Vagina (tissue), 2 donors: ENCODE results near the gene EVL.

Experiments
- CTCF ChIP-seq, 3 experiments: fragments of 450-650 bp in 2 of 3; fragments of 200-600 bp in 1 of 3; sonication (generic) in 1 of 3; IDR thresholded peaks; one replicate each; pipeline ENCODE4 v1.5.1; 2017 to 2019; ENCODE audit warnings: antibody characterized with exemption in 3 of 3, mild to moderate bottlenecking in 2 of 3, moderate library complexity in 2 of 3
- POLR2A ChIP-seq, 2 donors: fragments of 450-650 bp; IDR thresholded peaks; one replicate each; pipeline ENCODE4 v1.6.1; 2017; ENCODE audit warnings: antibody characterized with exemption in 2 of 2, mild to moderate bottlenecking in 2 of 2, moderate library complexity in 2 of 2
- POLR2AphosphoS5 ChIP-seq, 2 donors: sonication (generic); formaldehyde crosslinking; IDR thresholded peaks; one replicate each; pipeline ENCODE4 v1.9.0; 2017; ENCODE audit warnings: antibody characterized with exemption in 2 of 2, mild to moderate bottlenecking in 2 of 2, low read depth in 1 of 2; ENCODE audit not compliant: insufficient read depth in 1 of 2

GRCh38 chr14:100104006-100104352, 38.8 kb downstream of the EVL start:
- no peak for TF ChIP-seq CTCF (IDR thresholded peaks at IDR 0.05)
- TF ChIP-seq POLR2AphosphoS5 (IDR thresholded peaks at IDR 0.05; ENCODE audit: insufficient read depth in 1 of 2, low read depth in 1 of 2): no peak
- no peak for TF ChIP-seq POLR2A (IDR thresholded peaks at IDR 0.05)
